ENCODE results near the gene RALB.

GRCh38 chr2:120262761-120263428 lies 10.2 kb downstream of the RALB start:
- TF ChIP-seq CTCF (IDR thresholded peaks at IDR 0.05; ENCODE audit: low read depth, low read length): no peak
- no peak for TF ChIP-seq EZH2phosphoT487 (IDR thresholded peaks at IDR 0.05; ENCODE audit: low read depth)
